Panc1 (cell line): ENCODE data around the gene FAM156B.
"Not testable (repeated sequence)": the region's sequence is repeated elsewhere in the genome, so short reads cannot be mapped to it uniquely, and the experiment has no call there.

Source experiments
- POLR2AphosphoS5 ChIP-seq: IDR thresholded peaks from 2 replicates; pipeline ENCODE4 v1.6.1; 2012; ENCODE audit warnings: mild to moderate bottlenecking, low read depth, low read length, moderate library complexity
- TF ChIP-seq, protein P1 (sequence below): fragments of 450-650 bp; IDR thresholded peaks from 2 replicates; pipeline ENCODE4 v1.5.1; 2017; ENCODE audit warnings: mild to moderate bottlenecking
- TF ChIP-seq, protein P2 (sequence below), 2 experiments: IDR thresholded peaks; 2 replicates each; pipeline ENCODE4 v1.6.1; 2011 to 2012; ENCODE audit warnings: low read depth in 2 of 2, control low read depth in 1 of 2, low read length in 1 of 2, mild to moderate bottlenecking in 1 of 2, moderate library complexity in 1 of 2; ENCODE audit not compliant: insufficient read depth in 1 of 2

DNA sequence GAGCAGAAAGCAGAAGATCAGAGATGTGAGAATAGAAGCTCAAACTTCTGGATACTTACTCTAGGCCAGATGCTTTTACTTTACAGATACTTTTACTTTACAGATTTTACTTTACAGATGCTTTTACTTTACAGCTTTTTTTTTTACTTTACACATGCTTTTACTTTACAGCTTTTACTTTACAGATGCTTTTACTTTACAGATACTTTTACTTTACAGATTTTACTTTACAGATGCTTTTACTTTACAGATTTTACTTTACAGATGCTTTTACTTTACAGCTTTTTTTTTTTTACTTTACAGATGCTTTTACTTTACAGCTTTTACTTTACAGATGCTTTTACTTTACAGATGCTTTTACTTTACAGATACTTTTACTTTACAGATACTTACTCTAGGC, 23.3 kb upstream of the FAM156B start:
- not testable (repeated sequence) for TF ChIP-seq POLR2AphosphoS5
- TF ChIP-seq, protein P1, sequence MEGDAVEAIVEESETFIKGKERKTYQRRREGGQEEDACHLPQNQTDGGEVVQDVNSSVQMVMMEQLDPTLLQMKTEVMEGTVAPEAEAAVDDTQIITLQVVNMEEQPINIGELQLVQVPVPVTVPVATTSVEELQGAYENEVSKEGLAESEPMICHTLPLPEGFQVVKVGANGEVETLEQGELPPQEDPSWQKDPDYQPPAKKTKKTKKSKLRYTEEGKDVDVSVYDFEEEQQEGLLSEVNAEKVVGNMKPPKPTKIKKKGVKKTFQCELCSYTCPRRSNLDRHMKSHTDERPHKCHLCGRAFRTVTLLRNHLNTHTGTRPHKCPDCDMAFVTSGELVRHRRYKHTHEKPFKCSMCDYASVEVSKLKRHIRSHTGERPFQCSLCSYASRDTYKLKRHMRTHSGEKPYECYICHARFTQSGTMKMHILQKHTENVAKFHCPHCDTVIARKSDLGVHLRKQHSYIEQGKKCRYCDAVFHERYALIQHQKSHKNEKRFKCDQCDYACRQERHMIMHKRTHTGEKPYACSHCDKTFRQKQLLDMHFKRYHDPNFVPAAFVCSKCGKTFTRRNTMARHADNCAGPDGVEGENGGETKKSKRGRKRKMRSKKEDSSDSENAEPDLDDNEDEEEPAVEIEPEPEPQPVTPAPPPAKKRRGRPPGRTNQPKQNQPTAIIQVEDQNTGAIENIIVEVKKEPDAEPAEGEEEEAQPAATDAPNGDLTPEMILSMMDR = not testable (repeated sequence)
- TF ChIP-seq, protein P2, sequence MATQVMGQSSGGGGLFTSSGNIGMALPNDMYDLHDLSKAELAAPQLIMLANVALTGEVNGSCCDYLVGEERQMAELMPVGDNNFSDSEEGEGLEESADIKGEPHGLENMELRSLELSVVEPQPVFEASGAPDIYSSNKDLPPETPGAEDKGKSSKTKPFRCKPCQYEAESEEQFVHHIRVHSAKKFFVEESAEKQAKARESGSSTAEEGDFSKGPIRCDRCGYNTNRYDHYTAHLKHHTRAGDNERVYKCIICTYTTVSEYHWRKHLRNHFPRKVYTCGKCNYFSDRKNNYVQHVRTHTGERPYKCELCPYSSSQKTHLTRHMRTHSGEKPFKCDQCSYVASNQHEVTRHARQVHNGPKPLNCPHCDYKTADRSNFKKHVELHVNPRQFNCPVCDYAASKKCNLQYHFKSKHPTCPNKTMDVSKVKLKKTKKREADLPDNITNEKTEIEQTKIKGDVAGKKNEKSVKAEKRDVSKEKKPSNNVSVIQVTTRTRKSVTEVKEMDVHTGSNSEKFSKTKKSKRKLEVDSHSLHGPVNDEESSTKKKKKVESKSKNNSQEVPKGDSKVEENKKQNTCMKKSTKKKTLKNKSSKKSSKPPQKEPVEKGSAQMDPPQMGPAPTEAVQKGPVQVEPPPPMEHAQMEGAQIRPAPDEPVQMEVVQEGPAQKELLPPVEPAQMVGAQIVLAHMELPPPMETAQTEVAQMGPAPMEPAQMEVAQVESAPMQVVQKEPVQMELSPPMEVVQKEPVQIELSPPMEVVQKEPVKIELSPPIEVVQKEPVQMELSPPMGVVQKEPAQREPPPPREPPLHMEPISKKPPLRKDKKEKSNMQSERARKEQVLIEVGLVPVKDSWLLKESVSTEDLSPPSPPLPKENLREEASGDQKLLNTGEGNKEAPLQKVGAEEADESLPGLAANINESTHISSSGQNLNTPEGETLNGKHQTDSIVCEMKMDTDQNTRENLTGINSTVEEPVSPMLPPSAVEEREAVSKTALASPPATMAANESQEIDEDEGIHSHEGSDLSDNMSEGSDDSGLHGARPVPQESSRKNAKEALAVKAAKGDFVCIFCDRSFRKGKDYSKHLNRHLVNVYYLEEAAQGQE (IDR thresholded peaks at IDR 0.05; ENCODE audit: insufficient read depth in 1 of 2, low read depth in 2 of 2, low read length in 1 of 2) = not testable (repeated sequence)
